ENCODE results near the gene PRKAA2. TPM values are rescaled to one million over a fixed set of nuclear protein-coding genes. Genes with fewer than 3 reads are reported as not detected.

Gene PRKAA2
- total RNA-seq, 2 donors from 2014 or later = not detected

DNA sequence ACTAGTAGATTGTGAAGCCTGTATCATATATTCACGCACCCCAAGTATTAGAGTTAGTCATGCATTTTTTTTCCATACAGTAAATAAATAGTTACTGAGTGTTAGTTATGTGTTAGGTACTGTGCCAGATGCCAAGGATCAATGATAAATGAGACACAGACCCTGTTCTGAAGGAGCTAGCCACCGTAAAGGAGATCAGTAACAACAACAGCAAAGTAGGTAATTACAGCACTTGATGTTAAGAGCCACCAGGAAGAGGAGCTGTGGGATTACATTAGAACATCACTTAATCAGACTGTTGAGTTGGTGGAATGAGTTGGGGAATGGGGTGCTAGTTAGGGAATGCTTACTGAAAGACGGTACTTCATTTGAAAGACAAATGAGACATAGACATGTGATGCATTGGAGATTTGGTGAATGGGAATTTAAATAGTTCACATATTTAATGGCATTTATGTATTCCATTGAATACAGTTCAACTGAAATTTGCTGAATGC is 21.0 kb downstream of the PRKAA2 start:
- ATAC-seq (no peak), DNase-seq (no peak)
- H3K36me3 Mint-ChIP-seq (ENCODE audit: low read depth) = no peaks in the 10 kb centered on the region
- no peaks in the 10 kb centered on the region for H3K9me3 ChIP-seq (ENCODE audit: control insufficient read depth, low read length, poor library complexity, severe bottlenecking)
- H3K4me3 Mint-ChIP-seq = no peak overlapping the region
- H3K4me1 Mint-ChIP-seq = no peaks in the 10 kb centered on the region
- H3K27me3 Mint-ChIP-seq = peaks cover 37% of the 10 kb centered on the region
- no peak overlapping the region for H3K27ac Mint-ChIP-seq

DNA sequence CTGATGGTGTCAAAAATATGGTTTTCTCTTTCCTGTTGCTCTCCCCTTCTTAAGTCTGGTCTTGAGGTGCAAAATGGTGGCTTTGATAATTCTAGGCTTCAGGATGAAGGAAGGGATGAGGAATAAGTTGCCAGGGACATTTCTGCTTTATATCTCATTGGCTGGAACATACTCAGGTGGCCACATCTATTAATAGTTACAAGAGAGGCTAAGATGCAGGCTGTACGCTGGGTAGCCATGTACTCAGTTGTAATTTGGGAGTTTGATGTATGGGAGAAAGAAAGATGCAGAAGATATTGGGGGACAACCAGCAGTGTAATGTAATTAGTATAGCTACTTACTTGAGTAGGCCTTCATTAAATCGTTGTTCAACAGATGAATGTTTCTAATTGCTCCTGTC is 25.2 kb downstream of the PRKAA2 start:
- no peak for ATAC-seq
- Mint-ChIP-seq H3K4me1 (no peaks in the 10 kb centered on the region), H3K36me3 (ENCODE audit: low read depth) (no peaks in the 10 kb centered on the region), H3K27ac (no peak overlapping the region), H3K4me3 (no peak overlapping the region), H3K27me3 (peaks cover 31% of the 10 kb centered on the region)
- no peaks in the 10 kb centered on the region for H3K9me3 ChIP-seq (ENCODE audit: control insufficient read depth, low read length, poor library complexity, severe bottlenecking)
- no peak for DNase-seq

DNA sequence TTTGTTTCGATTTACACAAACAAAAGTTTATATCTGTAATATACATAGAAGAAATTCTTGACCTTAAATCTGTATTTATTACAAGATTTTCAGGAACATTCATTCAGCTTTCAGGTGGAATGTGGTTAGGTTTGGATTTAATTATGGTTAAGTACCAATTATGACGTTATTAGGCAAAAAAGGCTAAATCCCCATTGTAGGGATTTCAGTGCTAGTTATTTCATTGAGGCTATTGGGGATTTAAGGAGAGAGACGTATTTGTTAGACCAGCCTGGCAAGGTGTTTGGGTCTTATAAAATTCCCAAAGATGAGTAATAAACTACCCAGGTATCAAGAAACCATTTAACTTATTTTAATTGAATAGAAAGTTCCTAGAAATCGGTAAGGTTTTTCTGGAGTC is 26.0 kb downstream of the PRKAA2 start:
- no peaks in the 10 kb centered on the region for H3K9me3 ChIP-seq (ENCODE audit: control insufficient read depth, low read length, poor library complexity, severe bottlenecking)
- DNase-seq = no peak
- ATAC-seq = no peak
- Mint-ChIP-seq H3K4me3 (no peak overlapping the region), H3K27me3 (peaks cover 24% of the 10 kb centered on the region), H3K27ac (no peak overlapping the region), H3K36me3 (ENCODE audit: low read depth) (no peaks in the 10 kb centered on the region), H3K4me1 (no peaks in the 10 kb centered on the region)

DNA sequence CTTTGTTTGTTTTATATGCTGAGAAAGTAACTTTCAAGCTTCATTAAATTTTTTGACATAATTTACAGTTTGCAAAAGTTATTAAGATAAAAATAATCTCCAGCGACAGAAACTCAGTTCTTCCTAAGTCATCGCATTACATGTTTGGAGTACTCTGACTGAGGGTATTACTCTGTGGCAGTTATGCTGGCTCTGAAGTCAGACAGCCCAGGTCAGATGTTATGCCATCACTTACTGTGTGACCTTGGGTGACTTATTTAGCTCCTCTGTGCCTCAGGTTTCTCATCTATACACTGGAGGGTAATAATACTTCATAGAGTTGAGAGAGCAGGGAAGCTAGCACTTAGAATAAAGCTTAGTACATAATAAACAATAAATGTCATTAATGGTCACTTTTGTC is 26.4 kb downstream of the PRKAA2 start:
- H3K9me3 ChIP-seq (ENCODE audit: control insufficient read depth, low read length, poor library complexity, severe bottlenecking) = no peaks in the 10 kb centered on the region
- no peaks in the 10 kb centered on the region for H3K4me1 Mint-ChIP-seq
- H3K27ac Mint-ChIP-seq = no peak overlapping the region
- H3K36me3 Mint-ChIP-seq (ENCODE audit: low read depth) = no peaks in the 10 kb centered on the region
- H3K27me3 Mint-ChIP-seq = peaks cover 19% of the 10 kb centered on the region
- ATAC-seq = no peak
- H3K4me3 Mint-ChIP-seq = no peak overlapping the region
- DNase-seq = no peak

DNA sequence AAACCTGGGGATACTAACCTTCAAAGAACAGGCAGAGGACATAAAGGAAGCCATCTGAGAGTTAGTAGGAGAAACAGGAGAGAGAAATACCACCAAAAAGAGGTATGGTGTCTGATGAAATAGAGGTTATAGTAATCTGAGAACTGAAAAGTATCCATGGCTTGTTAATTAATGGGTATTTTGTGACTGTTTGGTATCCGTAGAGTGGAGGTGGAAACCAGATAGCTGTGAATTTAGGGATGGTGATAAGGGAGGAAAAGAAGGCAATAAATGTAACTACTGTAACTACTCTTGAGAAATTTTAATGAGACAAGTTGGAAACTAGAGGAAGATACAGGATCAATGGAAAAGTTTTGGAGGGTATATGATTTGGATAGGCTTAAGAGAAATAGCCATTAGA is 27.5 kb downstream of the PRKAA2 start:
- no peak overlapping the region for H3K27ac Mint-ChIP-seq
- H3K9me3 ChIP-seq (ENCODE audit: control insufficient read depth, low read length, poor library complexity, severe bottlenecking) = no peaks in the 10 kb centered on the region
- peaks cover 15% of the 10 kb centered on the region for H3K27me3 Mint-ChIP-seq
- H3K4me1 Mint-ChIP-seq = no peaks in the 10 kb centered on the region
- no peak for ATAC-seq
- DNase-seq = no peak
- no peaks in the 10 kb centered on the region for H3K36me3 Mint-ChIP-seq (ENCODE audit: low read depth)
- H3K4me3 Mint-ChIP-seq = no peak overlapping the region

DNA sequence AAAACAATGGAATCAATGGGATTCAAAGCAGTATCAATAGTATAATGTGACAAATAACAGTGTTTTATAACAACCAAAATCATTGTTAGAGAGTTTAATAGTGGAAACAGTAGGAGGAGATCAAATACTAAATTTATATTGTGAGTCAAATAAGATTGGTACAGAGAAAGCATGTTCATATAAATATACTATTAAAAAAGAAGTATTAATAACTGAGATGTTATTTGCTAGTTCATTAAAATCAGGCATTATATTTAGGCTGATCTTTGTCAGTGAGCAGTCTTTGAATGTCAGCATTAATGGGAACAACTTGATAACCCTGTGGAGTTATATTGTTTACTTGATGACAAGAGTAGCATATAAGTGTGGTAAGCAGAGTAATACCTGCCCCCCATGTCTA is 30.6 kb downstream of the PRKAA2 start:
- no peaks in the 10 kb centered on the region for H3K9me3 ChIP-seq (ENCODE audit: control insufficient read depth, low read length, poor library complexity, severe bottlenecking)
- DNase-seq = no peak
- no peaks in the 10 kb centered on the region for H3K36me3 Mint-ChIP-seq (ENCODE audit: low read depth)
- no peak overlapping the region for H3K27ac Mint-ChIP-seq
- H3K4me1 Mint-ChIP-seq = no peaks in the 10 kb centered on the region
- no peaks in the 10 kb centered on the region for H3K27me3 Mint-ChIP-seq
- no peak overlapping the region for H3K4me3 Mint-ChIP-seq
- no peak for ATAC-seq

DNA sequence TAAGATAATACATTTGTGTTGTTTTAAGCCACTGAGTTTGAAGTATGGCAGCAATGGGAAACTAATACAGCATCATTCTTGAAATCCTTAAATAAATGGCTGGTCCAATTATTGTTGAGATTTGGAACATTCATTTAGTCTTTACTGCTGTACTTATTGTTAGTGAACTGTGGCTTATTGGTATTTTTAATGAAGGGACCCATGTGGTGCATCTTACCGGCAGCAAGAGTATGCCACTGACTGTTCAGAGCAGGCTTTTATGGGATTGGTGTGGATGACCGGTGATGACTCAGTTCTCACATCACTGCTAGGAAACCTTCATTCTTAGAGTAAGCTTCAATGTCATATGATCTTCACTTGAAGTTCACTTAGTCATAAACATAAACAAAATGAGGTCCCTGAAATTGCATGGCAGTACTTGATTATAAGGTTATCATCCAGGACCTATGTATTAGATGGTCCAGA is 31.5 kb downstream of the PRKAA2 start:
- DNase-seq (no peak), ATAC-seq (no peak)
- H3K9me3 ChIP-seq (ENCODE audit: control insufficient read depth, low read length, poor library complexity, severe bottlenecking) = no peaks in the 10 kb centered on the region
- no peaks in the 10 kb centered on the region for H3K36me3 Mint-ChIP-seq (ENCODE audit: low read depth)
- no peak overlapping the region for H3K4me3 Mint-ChIP-seq
- no peaks in the 10 kb centered on the region for H3K27me3 Mint-ChIP-seq
- no peaks in the 10 kb centered on the region for H3K4me1 Mint-ChIP-seq
- H3K27ac Mint-ChIP-seq = no peak overlapping the region

DNA sequence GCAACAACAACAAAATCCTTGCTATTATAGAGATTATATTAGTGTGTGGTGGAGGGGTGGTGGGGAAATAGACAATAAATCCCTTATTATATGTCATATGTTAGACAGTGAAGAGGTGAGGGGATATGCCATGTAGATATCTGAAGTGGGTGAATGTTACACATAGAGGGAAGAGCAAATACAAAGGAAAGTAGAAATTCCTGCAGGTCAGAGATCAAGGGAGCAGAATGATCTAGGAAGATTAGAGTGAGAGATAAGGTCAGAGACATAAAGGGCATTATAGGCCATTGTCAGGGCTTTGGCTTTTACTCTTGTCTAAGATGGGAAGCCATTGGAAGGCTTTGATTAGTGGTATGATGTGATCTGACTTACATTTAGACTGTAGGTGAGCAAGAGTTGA is 38.5 kb downstream of the PRKAA2 start:
- Mint-ChIP-seq H3K4me3 (no peak overlapping the region), H3K36me3 (ENCODE audit: low read depth) (no peaks in the 10 kb centered on the region), H3K27ac (no peak overlapping the region), H3K4me1 (no peaks in the 10 kb centered on the region), H3K27me3 (no peaks in the 10 kb centered on the region)
- ATAC-seq = no peak
- no peaks in the 10 kb centered on the region for H3K9me3 ChIP-seq (ENCODE audit: control insufficient read depth, low read length, poor library complexity, severe bottlenecking)
- DNase-seq = no peak

DNA sequence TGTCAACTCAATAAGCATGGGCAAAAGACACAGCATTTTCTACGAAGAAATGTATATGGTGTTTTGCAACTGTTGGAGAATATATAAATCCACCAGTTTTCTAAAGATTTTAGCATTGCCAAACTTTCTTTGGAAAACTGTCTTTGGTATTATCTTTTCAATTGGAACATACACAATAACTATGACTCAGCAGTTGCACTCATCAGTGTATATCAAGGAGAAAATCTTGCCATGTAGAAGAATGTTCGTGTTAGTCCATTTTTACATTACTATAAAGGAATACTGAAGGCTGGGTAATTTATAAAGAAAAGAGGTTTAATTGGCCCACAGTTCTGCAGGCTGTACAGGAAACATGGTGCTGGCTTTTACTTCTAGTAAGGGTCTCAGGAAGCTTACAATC is 41.1 kb downstream of the PRKAA2 start:
- no peak for ATAC-seq
- no peak overlapping the region for H3K4me3 Mint-ChIP-seq
- no peak overlapping the region for H3K27ac Mint-ChIP-seq
- H3K9me3 ChIP-seq (ENCODE audit: control insufficient read depth, low read length, poor library complexity, severe bottlenecking) = no peaks in the 10 kb centered on the region
- no peaks in the 10 kb centered on the region for H3K36me3 Mint-ChIP-seq (ENCODE audit: low read depth)
- H3K27me3 Mint-ChIP-seq = no peaks in the 10 kb centered on the region
- no peaks in the 10 kb centered on the region for H3K4me1 Mint-ChIP-seq
- no peak for DNase-seq

DNA sequence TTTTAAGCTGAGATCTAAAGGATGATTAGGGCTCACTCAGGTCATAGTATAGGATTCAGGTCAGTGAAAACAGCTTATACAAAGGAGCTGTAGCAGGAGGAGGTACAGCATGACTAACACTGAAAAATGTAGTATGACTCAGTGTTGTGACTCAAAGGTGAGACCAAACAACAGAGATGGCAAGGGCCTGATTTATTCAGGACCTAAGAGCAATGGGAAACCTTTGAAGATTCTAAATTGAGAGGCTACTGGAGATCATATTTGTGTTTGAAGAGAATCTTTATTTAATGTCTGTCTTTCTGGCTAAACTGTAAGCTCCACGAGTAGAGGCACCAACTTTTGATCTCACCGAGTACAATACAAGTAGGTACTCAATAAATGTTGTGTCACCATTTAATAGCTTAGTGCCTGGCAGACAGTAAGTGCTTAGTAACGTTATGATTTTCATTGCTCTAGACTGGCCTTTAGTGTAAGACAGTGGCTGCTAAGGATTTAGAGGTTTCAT is 43.5 kb downstream of the PRKAA2 start:
- H3K9me3 ChIP-seq (ENCODE audit: control insufficient read depth, low read length, poor library complexity, severe bottlenecking) = no peaks in the 10 kb centered on the region
- H3K4me3 Mint-ChIP-seq = no peak overlapping the region
- no peak for ATAC-seq
- no peaks in the 10 kb centered on the region for H3K4me1 Mint-ChIP-seq
- no peak overlapping the region for H3K27ac Mint-ChIP-seq
- no peak for DNase-seq
- H3K27me3 Mint-ChIP-seq = no peaks in the 10 kb centered on the region
- H3K36me3 Mint-ChIP-seq (ENCODE audit: low read depth) = no peaks in the 10 kb centered on the region

DNA sequence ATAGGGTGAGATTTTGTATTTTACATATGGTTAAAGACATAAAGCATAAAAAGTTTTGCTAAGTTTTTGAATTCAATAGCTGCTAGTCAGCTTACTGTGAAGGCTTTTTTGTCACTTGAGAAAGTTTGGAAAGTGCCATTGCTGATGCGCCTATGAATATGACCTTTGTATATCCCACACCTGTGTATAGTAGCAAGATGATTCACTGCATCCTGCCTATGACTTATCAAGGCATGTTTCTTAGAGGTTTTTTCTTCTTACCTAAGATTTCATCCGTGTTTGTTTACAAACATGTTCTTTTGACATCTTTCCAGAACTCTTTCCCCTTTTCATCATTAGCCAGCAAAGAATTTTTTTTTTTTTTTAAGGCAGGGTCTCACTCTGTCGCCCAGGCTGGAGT is 51.5 kb downstream of the PRKAA2 start:
- DNase-seq (no peak), ATAC-seq (no peak)
- no peaks in the 10 kb centered on the region for H3K9me3 ChIP-seq (ENCODE audit: control insufficient read depth, low read length, poor library complexity, severe bottlenecking)
- Mint-ChIP-seq H3K36me3 (ENCODE audit: low read depth) (no peaks in the 10 kb centered on the region), H3K27ac (no peak overlapping the region), H3K4me3 (no peak overlapping the region), H3K4me1 (no peaks in the 10 kb centered on the region), H3K27me3 (peaks cover 11% of the 10 kb centered on the region)

DNA sequence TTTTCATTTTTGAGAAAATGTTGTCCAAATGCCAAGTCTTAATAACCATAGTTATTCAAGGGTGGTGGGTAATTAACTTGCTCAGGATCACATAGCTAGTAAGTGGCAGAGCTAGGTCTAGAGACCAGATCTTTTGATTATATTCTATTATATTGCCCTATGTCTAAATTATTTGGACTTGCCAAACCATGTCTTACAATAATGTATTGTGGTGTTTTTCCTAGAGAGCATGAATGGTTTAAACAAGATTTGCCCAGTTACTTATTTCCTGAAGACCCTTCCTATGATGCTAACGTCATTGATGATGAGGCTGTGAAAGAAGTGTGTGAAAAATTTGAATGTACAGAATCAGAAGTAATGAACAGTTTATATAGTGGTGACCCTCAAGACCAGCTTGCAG is 58.6 kb downstream of the PRKAA2 start:
- H3K36me3 Mint-ChIP-seq (ENCODE audit: low read depth) = no peaks in the 10 kb centered on the region
- H3K27ac Mint-ChIP-seq = no peak overlapping the region
- H3K4me1 Mint-ChIP-seq = no peaks in the 10 kb centered on the region
- ATAC-seq = no peak
- DNase-seq = no peak
- H3K27me3 Mint-ChIP-seq = peaks cover 13% of the 10 kb centered on the region
- no peaks in the 10 kb centered on the region for H3K9me3 ChIP-seq (ENCODE audit: control insufficient read depth, low read length, poor library complexity, severe bottlenecking)
- no peak overlapping the region for H3K4me3 Mint-ChIP-seq

DNA sequence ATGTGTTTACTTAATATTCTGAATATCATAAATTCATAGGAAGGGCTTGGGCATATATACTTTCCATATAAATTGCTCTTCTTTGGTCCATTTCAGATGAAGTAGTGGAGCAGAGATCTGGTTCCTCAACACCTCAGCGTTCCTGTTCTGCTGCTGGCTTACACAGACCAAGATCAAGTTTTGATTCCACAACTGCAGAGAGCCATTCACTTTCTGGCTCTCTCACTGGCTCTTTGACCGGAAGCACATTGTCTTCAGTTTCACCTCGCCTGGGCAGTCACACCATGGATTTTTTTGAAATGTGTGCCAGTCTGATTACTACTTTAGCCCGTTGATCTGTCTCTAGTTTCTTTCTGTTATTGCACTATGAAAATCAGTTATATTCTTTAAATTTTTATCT is 62.3 kb downstream of the PRKAA2 start:
- ATAC-seq = no peak
- DNase-seq = no peak
- Mint-ChIP-seq H3K36me3 (ENCODE audit: low read depth) (no peaks in the 10 kb centered on the region), H3K4me1 (no peaks in the 10 kb centered on the region), H3K27ac (no peak overlapping the region), H3K4me3 (no peak overlapping the region), H3K27me3 (peaks cover 21% of the 10 kb centered on the region)
- no peaks in the 10 kb centered on the region for H3K9me3 ChIP-seq (ENCODE audit: control insufficient read depth, low read length, poor library complexity, severe bottlenecking)

DNA sequence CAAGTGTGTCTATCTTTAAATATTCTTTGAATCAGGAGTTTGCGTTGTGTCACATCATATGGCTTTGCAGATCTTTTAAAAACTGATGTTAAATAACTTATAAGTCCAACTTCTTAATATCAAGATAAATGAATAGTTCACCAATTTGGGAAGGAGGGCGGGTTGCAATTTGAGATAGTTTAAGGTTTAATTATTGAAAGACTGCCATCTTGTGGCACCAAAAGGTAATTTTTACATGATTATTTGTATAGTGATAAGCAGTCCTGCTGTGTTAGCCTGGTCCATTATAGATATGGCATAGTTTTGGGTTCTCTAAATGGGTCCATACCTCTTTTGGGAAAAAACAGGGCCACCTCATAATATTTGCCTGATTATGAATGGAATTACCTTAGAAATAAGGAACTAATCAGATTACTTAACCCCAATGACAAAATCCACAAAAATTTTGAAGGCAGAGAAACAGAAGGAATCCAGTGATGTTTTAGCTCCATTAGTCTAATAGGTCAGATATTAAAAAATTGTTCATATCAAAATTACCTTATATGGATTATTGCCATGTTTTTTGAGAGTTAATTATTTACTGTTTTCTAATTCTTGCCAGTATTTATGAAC is 64.3 kb downstream of the PRKAA2 start:
- Mint-ChIP-seq H3K27me3 (peaks cover 25% of the 10 kb centered on the region), H3K4me3 (no peak overlapping the region), H3K4me1 (no peaks in the 10 kb centered on the region), H3K27ac (no peak overlapping the region), H3K36me3 (ENCODE audit: low read depth) (no peaks in the 10 kb centered on the region)
- DNase-seq (no peak), ATAC-seq (no peak)
- H3K9me3 ChIP-seq (ENCODE audit: control insufficient read depth, low read length, poor library complexity, severe bottlenecking) = no peaks in the 10 kb centered on the region
